ENCODE results near the gene PAPOLB. TPM values are rescaled to one million over a fixed set of nuclear protein-coding genes. Genes with fewer than 3 reads are reported as not detected.

PAPOLB gene
- polyA plus RNA-seq, 2 of the 4 experiments (the other 2 are of a cell fraction) = not detected

DNA sequence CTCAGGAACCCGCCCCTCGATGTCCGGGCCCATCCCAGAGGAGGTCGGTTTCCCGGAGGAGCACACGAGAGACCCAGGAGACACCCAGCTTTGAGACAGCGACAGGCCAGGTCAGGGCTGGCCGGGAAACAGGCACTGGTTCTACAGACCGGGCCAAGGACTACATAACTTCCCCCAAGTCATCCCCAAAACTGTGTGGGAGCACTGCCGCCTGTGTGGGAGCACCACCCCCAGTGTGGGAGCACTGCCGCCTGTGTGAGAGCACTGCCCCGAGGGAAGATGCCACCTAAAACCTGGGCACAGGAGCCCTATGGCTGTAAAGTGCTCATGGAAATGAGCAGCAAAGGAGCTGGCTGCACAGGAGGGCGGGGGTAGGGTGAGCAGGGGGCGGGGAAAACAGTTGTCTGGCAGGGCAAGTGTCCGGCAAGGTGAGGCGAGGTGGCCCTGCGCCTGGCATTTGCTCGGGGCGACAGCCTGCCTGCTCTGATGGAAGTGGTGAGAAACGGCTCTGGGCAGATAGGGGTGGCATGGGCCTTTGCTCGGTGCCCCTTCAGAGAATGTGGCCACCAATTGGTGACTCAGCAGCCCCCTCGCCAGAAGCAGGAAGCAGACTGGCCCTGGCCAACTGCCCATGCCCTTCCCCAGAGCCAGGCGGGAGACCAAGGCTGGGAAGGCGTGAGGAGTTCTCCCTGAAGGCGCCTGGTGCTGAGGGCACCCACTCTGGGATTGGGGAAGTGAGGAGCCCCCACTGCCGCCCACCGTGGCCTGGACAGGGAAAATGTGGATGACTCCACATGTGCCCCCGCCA, 26.2 kb downstream of the PAPOLB start:
- no peaks in the 10 kb centered on the region for H3K9me3 ChIP-seq
- DNase-seq (ENCODE audit: low read depth in 1 of 2, low spot score in 1 of 2) (no peak), ATAC-seq (no peak), FAIRE-seq (no peak)
- ChIA-PET CTCF (interaction anchor here (1.0 kb wide), 1 partner anchor 48 kb away, joined by 3 read pairs; the partner anchor contains the start of gene RADIL), POLR2A (no interaction called here)
- no peak overlapping the region for H3K4me2 ChIP-seq
- no peak overlapping the region for H3K27ac ChIP-seq
- no peak overlapping the region for H3K4me3 ChIP-seq
- H3K4me1 ChIP-seq = no peaks in the 10 kb centered on the region
- TF ChIP-seq FOXS1 (CRISPR knock-in tag; IDR thresholded peaks at IDR 0.05) = no peak
- TF ChIP-seq MAZ (IDR thresholded peaks at IDR 0.05; ENCODE audit: borderline replicate concordance, low read depth, low read length) = no peak
- no peak for TF ChIP-seq GATA3 (IDR thresholded peaks at IDR 0.05; ENCODE audit: borderline replicate concordance)
- no peak for TF ChIP-seq FOSL2 (IDR thresholded peaks at IDR 0.05)
- no peak for TF ChIP-seq FOSL2 (CRISPR knock-in tag; IDR thresholded peaks at IDR 0.05)
- TF ChIP-seq SMC3 (IDR thresholded peaks at IDR 0.05) = no peak
- TF ChIP-seq HES2 (IDR thresholded peaks at IDR 0.05) = no peak
- TF ChIP-seq, protein P1, sequence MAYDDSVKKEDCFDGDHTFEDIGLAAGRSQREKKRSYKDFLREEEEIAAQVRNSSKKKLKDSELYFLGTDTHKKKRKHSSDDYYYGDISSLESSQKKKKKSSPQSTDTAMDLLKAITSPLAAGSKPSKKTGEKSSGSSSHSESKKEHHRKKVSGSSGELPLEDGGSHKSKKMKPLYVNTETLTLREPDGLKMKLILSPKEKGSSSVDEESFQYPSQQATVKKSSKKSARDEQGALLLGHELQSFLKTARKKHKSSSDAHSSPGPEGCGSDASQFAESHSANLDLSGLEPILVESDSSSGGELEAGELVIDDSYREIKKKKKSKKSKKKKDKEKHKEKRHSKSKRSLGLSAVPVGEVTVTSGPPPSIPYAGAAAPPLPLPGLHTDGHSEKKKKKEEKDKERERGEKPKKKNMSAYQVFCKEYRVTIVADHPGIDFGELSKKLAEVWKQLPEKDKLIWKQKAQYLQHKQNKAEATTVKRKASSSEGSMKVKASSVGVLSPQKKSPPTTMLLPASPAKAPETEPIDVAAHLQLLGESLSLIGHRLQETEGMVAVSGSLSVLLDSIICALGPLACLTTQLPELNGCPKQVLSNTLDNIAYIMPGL (CRISPR knock-in tag; IDR thresholded peaks at IDR 0.05; ENCODE audit: borderline replicate concordance) = no peak
- 88% methylated on average over 25 of the region's 28 CpGs for WGBS (ENCODE audit: missing lambda C conversion rate)

- 86% methylated on average over 31 of the region's 60 CpGs for WGBS (ENCODE audit: missing lambda C conversion rate)
- Histone ChIP-seq H3K4me1 (no peaks in the 10 kb centered on the region), H3K27ac (no peak overlapping the region), H3K4me3 (no peak overlapping the region), H3K9me3 (no peaks in the 10 kb centered on the region), H3K4me2 (no peak overlapping the region)
- POLR2A ChIA-PET = no interaction called here
- FAIRE-seq (no peak), ATAC-seq (no peak), DNase-seq (ENCODE audit: low read depth in 1 of 2, low spot score in 1 of 2) (no peak)
- TF ChIP-seq CEBPB (IDR thresholded peaks at IDR 0.05) = no peak
- no peak for TF ChIP-seq CTCF (IDR thresholded peaks at IDR 0.05)
- no peak for TF ChIP-seq RCOR1 (IDR thresholded peaks at IDR 0.05; ENCODE audit: low read depth, low read length)
- TF ChIP-seq ZSCAN20 (CRISPR knock-in tag; IDR thresholded peaks at IDR 0.05) = no peak
- no peak for TF ChIP-seq HDAC2 (IDR thresholded peaks at IDR 0.05)
- no peak for TF ChIP-seq NR3C1 (IDR thresholded peaks at IDR 0.05)
- no peak for TF ChIP-seq CHD4 (IDR thresholded peaks at IDR 0.05; ENCODE audit: borderline replicate concordance)
- no peak for TF ChIP-seq MAX (IDR thresholded peaks at IDR 0.05)
- TF ChIP-seq ZFP36 (IDR thresholded peaks at IDR 0.05; ENCODE audit: borderline replicate concordance, partially characterized antibody) = no peak
- TF ChIP-seq, protein P2, sequence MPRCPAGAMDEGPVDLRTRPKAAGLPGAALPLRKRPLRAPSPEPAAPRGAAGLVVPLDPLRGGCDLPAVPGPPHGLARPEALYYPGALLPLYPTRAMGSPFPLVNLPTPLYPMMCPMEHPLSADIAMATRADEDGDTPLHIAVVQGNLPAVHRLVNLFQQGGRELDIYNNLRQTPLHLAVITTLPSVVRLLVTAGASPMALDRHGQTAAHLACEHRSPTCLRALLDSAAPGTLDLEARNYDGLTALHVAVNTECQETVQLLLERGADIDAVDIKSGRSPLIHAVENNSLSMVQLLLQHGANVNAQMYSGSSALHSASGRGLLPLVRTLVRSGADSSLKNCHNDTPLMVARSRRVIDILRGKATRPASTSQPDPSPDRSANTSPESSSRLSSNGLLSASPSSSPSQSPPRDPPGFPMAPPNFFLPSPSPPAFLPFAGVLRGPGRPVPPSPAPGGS (IDR thresholded peaks at IDR 0.05) = no peak
- no peak for TF ChIP-seq BHLHE40 (IDR thresholded peaks at IDR 0.05; ENCODE audit: low read depth, low read length)
- no peak for TF ChIP-seq POLR2A (IDR thresholded peaks at IDR 0.05; ENCODE audit: low read length)
- CTCF ChIA-PET = interaction anchor here (0.6 to 1.8 kb wide), 3 partner anchors 36 to 340 kb away, joined by 3 to 6 read pairs (median 3); partner anchors contain the start of gene RADIL
Observed at GRCh38 chr7:4834601-4835397, 27.0 kb downstream of the PAPOLB start.

Data from A549 (cell line).